COR-L47 (cell line): ENCODE measurements around the gene MICAL2.

ENCODE experiments used
- DNase-seq: peaks from one replicate; lab custom pipeline; 2025; lab: John Stamatoyannopoulos, UW

Gene MICAL2

DNA sequence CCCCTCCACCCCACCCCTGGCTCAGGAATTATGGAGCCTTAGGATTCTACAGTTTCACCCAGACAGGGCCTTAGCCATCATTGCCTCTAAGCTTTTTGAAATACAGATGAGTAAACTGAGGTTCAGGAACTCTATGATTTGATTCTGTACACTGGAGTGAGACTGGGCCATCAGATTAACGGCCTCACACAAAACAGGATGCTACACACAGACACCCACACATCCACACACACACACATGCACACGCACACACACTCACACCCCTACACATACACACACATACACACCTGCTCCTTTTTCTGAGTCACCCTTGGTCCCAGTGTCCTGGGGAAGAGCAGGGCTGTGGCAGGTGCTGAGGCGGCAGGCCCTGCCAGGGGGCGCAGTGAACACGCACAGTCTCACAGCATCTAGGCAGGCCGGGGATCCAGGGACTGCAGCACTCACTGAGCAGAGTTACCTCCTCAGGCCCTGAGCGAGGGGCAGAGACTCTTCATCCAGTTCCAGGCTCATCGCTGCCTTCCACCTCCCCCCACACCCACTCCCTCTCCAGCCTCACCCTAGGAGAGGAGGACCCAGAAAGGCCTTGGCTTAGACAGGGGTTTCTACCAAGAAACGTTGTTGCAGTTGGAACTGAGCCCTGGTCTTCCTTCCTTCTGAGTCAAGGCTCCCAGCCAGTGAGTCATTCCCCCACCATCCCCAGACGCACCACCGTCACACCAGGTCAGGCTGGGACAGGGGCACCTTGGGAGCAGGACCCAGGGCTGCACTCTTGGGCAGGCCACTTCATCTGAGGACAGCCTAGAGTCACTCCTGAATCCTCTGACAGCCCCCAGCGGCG is 177.2 kb downstream of the MICAL2 start:
- DNase-seq, result peak; percentile 58

- DNase-seq, result peak; percentile 91
Measured at GRCh38 chr11:12288212-12288930, 178.0 kb downstream of the MICAL2 start.

DNA sequence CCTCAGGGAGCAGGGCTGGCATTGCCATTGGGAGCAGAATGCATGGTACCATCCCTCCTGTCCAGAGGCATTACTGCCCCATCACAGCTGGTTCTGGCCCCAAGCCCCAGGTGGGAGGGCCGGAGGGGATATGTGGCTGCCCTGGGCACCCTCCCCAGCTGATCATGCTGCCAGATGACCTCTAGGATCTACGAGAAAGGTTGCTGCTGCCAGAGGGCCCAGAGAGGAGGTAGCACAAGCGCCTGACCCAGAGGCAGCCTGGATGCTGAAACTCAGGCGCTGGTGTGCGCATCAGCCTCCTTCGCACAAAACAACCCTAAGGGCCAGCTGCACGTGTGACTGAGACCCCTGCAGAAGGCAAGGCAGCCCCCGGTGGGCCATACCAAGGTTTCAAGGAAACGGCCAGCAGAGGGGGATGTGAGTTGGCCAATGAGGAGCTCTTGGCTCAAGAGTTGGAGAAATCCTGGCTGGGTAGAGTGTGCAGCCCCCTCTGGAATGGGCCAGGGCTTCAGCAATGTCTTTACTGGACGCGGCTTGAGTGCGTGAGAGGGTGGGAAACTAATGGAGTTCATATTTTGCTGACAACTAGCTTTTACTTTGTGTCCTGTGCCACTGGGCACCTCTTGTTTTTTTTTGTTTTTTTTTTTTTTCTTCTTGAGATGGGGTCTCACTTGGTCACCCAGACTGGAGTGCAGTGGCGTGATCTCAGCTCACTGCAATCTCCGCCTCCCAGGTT is 178.7 kb downstream of the MICAL2 start:
- DNase-seq, result no peak

DNA sequence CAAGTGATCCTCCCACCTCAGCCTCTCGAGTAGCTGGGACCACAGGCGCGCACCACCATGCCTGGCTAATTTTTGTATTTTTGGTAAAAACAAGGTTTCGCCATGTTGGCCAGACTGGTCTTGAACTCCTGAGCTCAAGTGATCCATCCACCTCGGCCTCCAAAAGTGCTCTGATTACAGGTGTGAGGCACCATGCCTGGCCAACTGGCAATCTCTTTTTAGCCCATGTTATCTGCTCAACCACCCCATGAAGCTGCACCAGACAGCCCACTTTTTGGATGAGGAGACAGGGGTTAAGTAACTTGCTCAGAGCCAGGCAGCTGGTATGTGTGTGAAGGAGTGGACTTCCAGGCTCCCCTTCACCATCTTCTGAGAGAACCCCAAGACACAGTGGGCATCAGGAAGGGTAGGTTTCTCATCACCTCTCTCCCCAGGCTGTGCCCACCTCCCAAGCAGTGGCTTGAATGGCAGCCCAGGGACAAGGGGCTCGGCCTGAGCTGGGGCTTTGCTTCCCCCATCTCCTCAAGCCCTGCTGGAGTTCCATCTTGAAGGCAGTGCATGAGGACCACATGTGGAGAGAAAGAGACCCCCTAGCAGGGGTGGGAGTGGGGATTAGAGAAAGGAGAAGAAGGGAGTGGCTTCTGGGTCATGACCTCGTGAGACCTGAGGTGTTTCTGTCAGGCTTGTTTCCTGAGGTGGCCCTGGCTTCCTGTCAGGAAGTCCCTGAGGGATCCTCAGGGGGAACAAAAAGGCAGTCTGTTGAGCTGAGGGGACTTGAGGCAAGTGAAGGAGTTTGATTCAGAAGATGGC is 179.5 kb downstream of the MICAL2 start:
- no peak for DNase-seq

GRCh38 chr11:12290477-12290922 is 180.1 kb downstream of the MICAL2 start:
- DNase-seq, result no peak

- no peak for DNase-seq
Measured at GRCh38 chr11:12291313-12291712, 180.9 kb downstream of the MICAL2 start.

DNA sequence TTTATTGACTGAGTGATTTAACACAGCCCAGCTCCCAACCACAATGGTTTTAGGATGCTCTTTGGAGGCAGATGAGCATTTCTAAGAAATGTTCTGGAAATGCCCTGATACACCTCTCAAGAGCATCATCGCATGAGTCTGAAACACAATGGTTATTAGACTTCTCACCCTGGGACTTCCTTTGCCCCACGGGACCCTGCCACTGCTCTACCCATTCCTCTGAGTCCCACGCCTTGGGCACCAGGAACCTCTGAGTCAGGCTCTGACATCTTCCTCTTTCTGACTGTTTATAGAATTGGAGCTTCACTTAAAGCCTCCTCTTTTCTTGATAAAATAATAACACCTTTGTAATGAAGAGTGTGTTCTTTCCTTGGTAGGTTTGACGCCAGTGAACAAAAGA is 181.4 kb downstream of the MICAL2 start:
- DNase-seq, result no peak

DNA sequence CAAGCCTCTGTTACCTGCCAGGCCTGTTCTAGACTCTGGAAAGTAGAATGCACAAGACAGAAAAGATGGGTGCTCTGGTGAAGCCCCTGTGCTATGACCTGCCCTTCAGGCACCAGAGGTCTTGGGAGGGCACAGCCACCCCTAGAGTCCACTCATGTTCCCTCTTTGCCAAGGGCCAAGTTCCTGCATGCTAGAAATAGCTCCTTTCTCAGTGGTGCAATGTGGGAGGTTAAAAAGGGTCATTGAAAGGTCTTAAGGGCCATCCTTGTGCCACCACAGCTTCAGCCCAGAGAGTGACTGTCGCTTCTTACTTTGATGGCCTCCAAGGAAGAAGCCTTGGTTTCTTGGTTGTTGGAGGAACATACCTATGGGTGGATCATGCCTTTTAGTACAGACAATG is 182.4 kb downstream of the MICAL2 start:
- no peak for DNase-seq

GRCh38 chr11:12293486-12293885 is 183.1 kb downstream of the MICAL2 start:
- no peak for DNase-seq

- DNase-seq, result no peak
Measured at GRCh38 chr11:12294613-12295012, 184.2 kb downstream of the MICAL2 start.

GRCh38 chr11:12295943-12296342 is 185.6 kb downstream of the MICAL2 start:
- no peak for DNase-seq

DNA sequence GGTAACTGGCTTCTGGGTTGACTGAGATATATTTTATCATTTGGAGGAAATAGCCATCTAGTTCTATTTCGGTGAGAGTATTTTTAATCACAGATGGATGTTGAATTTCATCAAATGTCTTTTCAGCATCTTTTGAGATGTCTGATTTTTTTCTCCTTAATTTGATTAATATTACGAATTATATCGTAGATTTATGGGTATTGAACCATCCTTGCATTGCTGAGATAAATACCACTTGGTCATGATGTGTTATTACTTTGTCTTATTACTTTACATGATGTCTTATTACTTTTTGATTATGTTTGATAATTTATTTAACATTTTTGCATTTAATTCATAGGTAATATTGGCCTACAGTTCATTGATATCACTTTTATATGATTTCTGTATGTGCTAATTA is 188.2 kb downstream of the MICAL2 start:
- no peak for DNase-seq

DNA sequence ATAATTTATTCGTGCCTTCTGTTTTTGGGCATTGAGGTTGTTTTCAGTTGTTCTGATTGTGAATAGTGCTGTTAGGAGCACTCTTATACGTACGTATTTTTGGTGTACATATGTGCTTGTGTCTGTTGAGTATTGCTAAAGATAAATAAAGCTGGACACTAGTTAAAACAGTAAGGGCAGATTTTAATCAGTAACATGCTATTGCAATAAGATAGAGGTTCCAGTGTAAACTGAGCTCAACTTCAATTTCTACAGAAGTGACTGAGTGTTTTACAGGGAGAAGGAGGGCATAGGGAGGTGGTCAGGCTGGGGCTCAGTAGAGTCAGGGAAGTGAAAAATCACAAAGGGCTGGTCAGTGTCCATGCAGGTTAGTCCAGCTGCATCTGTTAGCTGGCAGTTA is 191.0 kb downstream of the MICAL2 start:
- DNase-seq, result no peak

DNA sequence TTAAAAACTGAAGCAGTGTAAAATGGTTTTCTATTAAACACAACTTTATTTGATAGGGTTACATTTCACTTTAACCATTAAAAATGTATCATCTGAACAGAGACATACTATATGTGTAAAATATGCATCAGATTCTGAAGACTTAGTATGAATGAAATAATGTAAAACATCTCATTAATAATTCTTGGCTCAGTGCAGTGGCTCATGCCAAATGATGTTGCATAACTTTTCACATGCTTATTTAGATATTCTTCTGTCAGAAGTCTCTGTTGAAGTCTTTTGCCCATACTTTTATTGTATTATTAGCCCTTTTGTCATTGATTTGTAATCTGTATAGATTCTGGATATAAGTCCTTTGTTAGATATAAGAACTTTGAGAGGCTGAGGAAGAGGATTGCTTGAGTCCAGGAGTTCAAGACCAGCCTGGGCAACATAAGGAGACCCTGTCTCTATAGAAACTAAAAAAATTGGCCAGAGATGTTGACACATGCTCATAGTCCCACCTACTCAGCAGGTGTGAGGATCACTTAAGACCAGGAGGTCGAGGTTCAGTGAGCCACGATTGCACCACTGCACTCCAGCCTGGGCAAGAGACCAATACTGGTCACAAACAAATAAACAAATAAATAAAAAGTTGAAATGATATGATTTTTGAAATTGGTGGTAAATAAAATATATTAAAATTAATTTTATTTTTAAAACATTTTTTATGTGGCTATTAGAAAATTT is 193.2 kb downstream of the MICAL2 start:
- no peak for DNase-seq

DNA sequence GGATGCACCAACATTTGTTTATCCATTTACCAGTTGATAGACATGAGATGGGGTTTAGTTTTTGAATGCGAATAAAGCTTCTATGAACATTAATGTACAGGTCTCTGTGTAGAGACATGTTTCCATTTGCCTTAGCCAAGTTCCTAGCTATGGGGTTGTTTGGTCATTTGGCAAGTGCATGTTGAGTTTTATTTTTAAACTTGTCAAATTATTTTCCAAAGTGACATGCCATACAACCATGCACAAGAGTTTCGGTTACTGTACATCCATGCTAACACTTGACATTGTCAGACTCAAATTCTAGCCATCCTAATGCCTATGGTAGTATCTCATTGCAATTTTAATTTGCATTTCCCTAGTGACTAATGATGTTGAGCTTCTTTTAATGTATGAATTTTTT is 196.4 kb downstream of the MICAL2 start:
- DNase-seq, result no peak

DNA sequence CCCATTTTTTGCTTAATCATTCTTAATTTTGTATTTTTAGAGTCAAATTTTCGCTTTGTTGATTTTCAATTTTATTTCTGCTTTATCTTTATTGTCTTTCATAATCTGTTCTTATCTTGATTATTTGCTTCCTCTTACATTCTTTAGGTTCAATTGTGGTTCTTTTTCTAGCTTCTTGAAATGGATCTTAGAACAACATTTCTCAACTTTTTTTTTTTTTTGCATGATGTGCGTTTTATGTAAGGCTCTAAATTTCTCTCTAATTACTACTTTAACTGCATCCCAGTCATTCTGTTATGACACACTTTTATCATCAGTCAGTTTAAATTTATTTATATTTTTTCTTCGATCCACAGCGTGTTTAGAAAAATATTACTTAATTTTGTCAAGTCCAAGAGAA is 201.7 kb downstream of the MICAL2 start:
- no peak for DNase-seq
